Endodermal cell (in vitro differentiated cells): ENCODE results near the gene ZIC4. TPM values are rescaled to one million over a fixed set of nuclear protein-coding genes. Genes with fewer than 3 reads are reported as not detected.

ENCODE experiments used
- DNase-seq: peaks from one replicate; pipeline ENCODE4 v3.0.0-alpha.2; 2017
- H3K27ac ChIP-seq: 2 replicates; pipeline ENCODE4 v1.5.1; 2013; ENCODE audit warnings: mild to moderate bottlenecking, low read depth, low read length, moderate library complexity
- H3K27me3 ChIP-seq: 2 replicates; pipeline ENCODE4 v1.6.1; 2013; ENCODE audit warnings: mild to moderate bottlenecking, low read length, moderate library complexity; ENCODE audit not compliant: insufficient read depth, control insufficient read depth, poor library complexity, severe bottlenecking
- H3K36me3 ChIP-seq: 2 replicates; pipeline ENCODE4 v1.7.0; 2013; ENCODE audit warnings: mild to moderate bottlenecking, low read length, moderate library complexity; ENCODE audit not compliant: control insufficient read depth, insufficient read depth
- H3K4me1 ChIP-seq: one replicate; pipeline ENCODE4 v1.7.0; 2013; ENCODE audit warnings: low read length; ENCODE audit not compliant: control insufficient read depth, insufficient read depth
- H3K4me3 ChIP-seq: 2 replicates; pipeline ENCODE4 v1.5.1; 2013; ENCODE audit warnings: mild to moderate bottlenecking, low read length, moderate library complexity
- H3K9ac ChIP-seq: 2 replicates; pipeline ENCODE4 v1.6.1; 2013; ENCODE audit warnings: mild to moderate bottlenecking, low read length, moderate library complexity; ENCODE audit not compliant: poor library complexity, severe bottlenecking; ENCODE audit errors: extremely low read depth
- H3K9me3 ChIP-seq: 2 replicates; pipeline ENCODE4 v1.6.1; 2013; ENCODE audit warnings: mild to moderate bottlenecking, low read length, moderate library complexity; ENCODE audit not compliant: control insufficient read depth
- H3K27ac Mint-ChIP-seq: 2 replicates; pipeline ENCODE4 v1.8.0; 2020; ENCODE audit warnings: mixed read lengths
- H3K27me3 Mint-ChIP-seq: 2 replicates; pipeline ENCODE4 v1.8.0; 2021; ENCODE audit warnings: mild to moderate bottlenecking, mixed read lengths; ENCODE audit not compliant: insufficient read depth
- H3K36me3 Mint-ChIP-seq: 2 replicates; pipeline ENCODE4 v1.8.0; 2020; ENCODE audit warnings: low read depth, mixed read lengths
- H3K4me1 Mint-ChIP-seq: 2 replicates; pipeline ENCODE4 v1.8.0; 2020; ENCODE audit warnings: mixed read lengths
- H3K4me3 Mint-ChIP-seq: 2 replicates; pipeline ENCODE4 v1.8.0; 2020; ENCODE audit warnings: mild to moderate bottlenecking, moderate library complexity, mixed read lengths
- H3K9me3 Mint-ChIP-seq: 2 replicates; pipeline ENCODE4 v1.8.0; 2020; ENCODE audit warnings: mild to moderate bottlenecking, mixed read lengths
- WGBS, 2 experiments: methylation state at CpG; one replicate each; pipeline versions ENCODE4 v1.1.5 to v1.1.7; 2013; ENCODE audit warnings: missing lambda C conversion rate in 2 of 2, mixed read lengths in 1 of 2; ENCODE audit not compliant: insufficient coverage in 1 of 2, insufficient read length in 1 of 2; 5-methylcytosine and 5-hydroxymethylcytosine counted together
- total RNA-seq, 2 donors: library from RNA; stranded (reverse); fragmentation: NEBNext Ultra II Directional in 1 of 2; extraction: Animal tissue kit (Norgen Biotek cat#: 25700) in 1 of 2; gene quantifications; 2 replicates in 1 of 2; 3 replicates in 1 of 2; pipeline ENCODE4 v1.2.1, GENCODE V29; 2021
- TF ChIP-seq, protein P1 (sequence below): fragments of 200-600 bp; sonication (generic); conservative IDR thresholded peaks from 2 replicates; pipeline ENCODE4 v1.5.0; 2021; ENCODE audit warnings: antibody characterized with exemption, mild to moderate bottlenecking

The ZIC4 gene
- total RNA-seq, 2 donors from 2014 or later: not detected

DNA sequence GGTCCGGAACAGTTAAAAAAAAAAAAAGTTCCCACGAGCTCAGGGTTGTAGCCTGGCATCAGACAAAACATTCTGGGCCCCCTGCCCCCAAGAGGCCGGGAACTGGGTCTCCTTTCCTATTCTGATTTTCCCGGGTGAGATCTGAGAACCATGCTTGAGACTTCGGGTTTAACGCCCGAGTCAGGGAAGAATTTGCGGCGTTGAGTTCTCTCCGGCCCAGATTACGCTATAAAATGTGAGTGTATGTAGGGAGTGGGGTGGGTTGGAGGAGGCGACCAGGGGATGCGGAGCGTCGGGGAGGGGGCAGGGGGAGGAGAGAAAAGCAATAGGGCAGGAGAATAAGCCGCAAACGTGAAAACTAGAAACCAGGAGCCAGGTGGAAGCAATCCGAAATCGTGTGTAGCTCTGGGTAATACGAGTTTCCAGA, 5.5 kb upstream of the ZIC4 start:
- H3K27ac ChIP-seq: peak overlapping the region; percentile 96
- no peaks in the 10 kb centered on the region for H3K9me3 Mint-ChIP-seq
- H3K9ac ChIP-seq: peak overlapping the region; percentile 20
- WGBS, 2 experiments: 0 to 4% methylated on average over 10 to 17 of the region's 20 CpGs
- no peak overlapping the region for H3K4me3 Mint-ChIP-seq
- H3K27me3 ChIP-seq: peaks cover 100% of the 10 kb centered on the region
- no peaks in the 10 kb centered on the region for H3K9me3 ChIP-seq
- H3K36me3 Mint-ChIP-seq: no peaks in the 10 kb centered on the region
- no peaks in the 10 kb centered on the region for H3K4me1 ChIP-seq
- H3K27me3 Mint-ChIP-seq: peaks cover 98% of the 10 kb centered on the region
- H3K4me3 ChIP-seq: peak overlapping the region; percentile 28
- no peak overlapping the region for H3K27ac Mint-ChIP-seq
- DNase-seq: peak; percentile 55
- H3K4me1 Mint-ChIP-seq: peaks cover 32% of the 10 kb centered on the region
- TF ChIP-seq, protein P1, sequence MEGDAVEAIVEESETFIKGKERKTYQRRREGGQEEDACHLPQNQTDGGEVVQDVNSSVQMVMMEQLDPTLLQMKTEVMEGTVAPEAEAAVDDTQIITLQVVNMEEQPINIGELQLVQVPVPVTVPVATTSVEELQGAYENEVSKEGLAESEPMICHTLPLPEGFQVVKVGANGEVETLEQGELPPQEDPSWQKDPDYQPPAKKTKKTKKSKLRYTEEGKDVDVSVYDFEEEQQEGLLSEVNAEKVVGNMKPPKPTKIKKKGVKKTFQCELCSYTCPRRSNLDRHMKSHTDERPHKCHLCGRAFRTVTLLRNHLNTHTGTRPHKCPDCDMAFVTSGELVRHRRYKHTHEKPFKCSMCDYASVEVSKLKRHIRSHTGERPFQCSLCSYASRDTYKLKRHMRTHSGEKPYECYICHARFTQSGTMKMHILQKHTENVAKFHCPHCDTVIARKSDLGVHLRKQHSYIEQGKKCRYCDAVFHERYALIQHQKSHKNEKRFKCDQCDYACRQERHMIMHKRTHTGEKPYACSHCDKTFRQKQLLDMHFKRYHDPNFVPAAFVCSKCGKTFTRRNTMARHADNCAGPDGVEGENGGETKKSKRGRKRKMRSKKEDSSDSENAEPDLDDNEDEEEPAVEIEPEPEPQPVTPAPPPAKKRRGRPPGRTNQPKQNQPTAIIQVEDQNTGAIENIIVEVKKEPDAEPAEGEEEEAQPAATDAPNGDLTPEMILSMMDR: no peak
- no peaks in the 10 kb centered on the region for H3K36me3 ChIP-seq

DNA sequence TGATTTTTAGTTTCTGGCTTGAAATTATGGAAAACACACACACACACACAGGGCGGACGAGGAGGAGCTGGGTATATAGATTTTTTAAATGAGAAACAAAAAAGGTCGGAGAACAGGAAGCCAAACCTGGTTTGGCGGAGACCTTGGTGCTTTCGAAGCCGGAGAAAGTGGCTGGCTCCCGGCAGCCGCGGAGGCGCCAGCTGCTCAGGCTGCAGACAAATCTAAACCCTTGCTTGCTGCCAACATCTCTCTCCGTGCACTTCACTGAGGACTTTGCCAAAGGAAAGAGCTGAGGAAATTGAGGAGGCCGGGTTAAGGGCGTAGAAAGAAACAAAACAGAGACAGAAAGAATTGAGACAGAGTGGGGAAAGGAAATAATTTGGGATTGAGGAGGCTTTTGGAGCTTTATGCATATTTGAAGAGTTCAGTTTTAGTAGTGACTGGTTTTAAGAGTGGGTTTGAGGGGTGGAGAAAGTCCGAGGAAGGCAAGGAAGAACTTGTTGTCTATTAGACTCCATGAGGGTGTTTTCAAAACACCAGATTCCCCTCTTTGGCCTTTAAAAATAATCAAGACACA, 5.0 kb upstream of the ZIC4 start:
- Histone ChIP-seq H3K4me1 (no peaks in the 10 kb centered on the region), H3K27ac (peak overlapping the region; percentile 96), H3K4me3 (peak overlapping the region; percentile 28), H3K36me3 (no peaks in the 10 kb centered on the region), H3K9me3 (no peaks in the 10 kb centered on the region), H3K9ac (no peak overlapping the region), H3K27me3 (peaks cover 100% of the 10 kb centered on the region)
- Mint-ChIP-seq H3K9me3 (no peaks in the 10 kb centered on the region), H3K4me1 (peaks cover 32% of the 10 kb centered on the region), H3K4me3 (peak overlapping the region; percentile 44), H3K27me3 (peaks cover 98% of the 10 kb centered on the region), H3K36me3 (no peaks in the 10 kb centered on the region), H3K27ac (no peak overlapping the region)
- 0 to 2% methylated on average over 8 to 14 of the region's 14 CpGs for WGBS, 2 experiments
- TF ChIP-seq, protein P1: no peak
- peak; percentile 75 for DNase-seq

DNA sequence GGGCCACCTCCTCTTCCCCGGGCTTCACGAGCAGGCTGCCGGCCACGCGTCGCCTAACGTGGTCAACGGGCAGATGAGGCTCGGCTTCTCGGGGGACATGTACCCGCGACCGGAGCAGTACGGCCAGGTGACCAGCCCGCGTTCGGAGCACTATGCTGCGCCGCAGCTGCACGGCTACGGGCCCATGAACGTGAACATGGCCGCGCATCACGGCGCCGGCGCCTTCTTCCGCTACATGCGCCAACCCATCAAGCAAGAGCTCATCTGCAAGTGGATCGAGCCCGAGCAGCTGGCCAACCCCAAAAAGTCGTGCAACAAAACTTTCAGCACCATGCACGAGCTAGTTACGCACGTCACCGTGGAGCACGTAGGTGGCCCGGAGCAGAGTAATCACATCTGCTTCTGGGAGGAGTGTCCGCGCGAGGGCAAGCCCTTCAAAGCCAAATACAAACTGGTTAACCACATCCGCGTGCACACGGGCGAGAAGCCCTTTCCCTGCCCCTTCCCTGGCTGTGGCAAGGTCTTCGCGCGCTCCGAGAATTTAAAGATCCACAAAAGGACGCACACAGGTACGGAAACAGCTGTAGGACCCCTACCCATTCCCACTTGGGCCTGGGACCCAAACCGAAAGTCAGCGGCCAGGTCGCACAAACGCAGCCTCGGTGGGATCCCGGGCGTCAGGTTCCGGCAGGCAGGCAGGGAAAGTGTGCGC, 4.3 kb upstream of the ZIC4 start:
- TF ChIP-seq, protein P1: no peak

More for the DNA sequence above, 4.3 kb upstream of the ZIC4 start:
- Histone ChIP-seq H3K9me3 (no peaks in the 10 kb centered on the region), H3K27me3 (peaks cover 100% of the 10 kb centered on the region), H3K9ac (no peak overlapping the region), H3K4me3 (peak overlapping the region; percentile 28), H3K36me3 (no peaks in the 10 kb centered on the region), H3K27ac (peak overlapping the region; percentile 96), H3K4me1 (no peaks in the 10 kb centered on the region)
- Mint-ChIP-seq H3K9me3 (no peaks in the 10 kb centered on the region), H3K4me3 (peak overlapping the region; percentile 44), H3K4me1 (peaks cover 32% of the 10 kb centered on the region), H3K27ac (no peak overlapping the region), H3K36me3 (no peaks in the 10 kb centered on the region), H3K27me3 (peaks cover 98% of the 10 kb centered on the region)
- WGBS, 2 experiments: 0 to 1% methylated on average over 25 to 61 of the region's 61 CpGs
- peak; percentile 85 for DNase-seq
